Measurements from ENCODE around the gene KRT222.

DNA sequence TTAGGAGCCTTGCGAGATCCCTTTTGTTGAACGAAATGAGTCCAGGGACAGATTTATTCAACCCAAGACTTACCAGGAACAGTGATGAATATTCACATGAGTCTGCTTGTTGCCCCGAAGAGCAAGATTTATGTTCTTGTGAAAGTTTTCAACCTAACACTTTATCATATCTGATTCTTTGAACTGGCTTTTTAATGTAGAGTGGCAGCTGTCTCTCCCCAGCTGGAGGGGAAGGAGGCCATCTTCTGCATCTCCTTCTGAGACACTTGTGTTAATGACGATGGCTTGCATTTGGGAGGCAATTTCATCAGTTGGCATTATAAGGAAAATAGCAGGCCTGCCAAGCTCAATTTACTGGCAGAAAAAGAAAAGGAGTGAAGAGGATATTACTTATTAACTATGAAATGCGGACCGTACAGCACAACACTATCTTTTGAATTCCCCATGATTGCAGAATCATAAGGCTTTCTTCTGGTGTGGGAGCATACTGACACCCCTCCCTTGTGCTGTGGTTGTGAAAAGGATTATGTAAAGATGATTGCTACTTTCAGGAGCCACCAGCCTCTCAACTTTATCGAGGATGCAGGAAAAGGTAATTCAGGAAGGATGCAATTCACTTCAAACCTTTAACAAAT, 53.0 kb downstream of the KRT222 start:
- TF ChIP-seq, protein P1, sequence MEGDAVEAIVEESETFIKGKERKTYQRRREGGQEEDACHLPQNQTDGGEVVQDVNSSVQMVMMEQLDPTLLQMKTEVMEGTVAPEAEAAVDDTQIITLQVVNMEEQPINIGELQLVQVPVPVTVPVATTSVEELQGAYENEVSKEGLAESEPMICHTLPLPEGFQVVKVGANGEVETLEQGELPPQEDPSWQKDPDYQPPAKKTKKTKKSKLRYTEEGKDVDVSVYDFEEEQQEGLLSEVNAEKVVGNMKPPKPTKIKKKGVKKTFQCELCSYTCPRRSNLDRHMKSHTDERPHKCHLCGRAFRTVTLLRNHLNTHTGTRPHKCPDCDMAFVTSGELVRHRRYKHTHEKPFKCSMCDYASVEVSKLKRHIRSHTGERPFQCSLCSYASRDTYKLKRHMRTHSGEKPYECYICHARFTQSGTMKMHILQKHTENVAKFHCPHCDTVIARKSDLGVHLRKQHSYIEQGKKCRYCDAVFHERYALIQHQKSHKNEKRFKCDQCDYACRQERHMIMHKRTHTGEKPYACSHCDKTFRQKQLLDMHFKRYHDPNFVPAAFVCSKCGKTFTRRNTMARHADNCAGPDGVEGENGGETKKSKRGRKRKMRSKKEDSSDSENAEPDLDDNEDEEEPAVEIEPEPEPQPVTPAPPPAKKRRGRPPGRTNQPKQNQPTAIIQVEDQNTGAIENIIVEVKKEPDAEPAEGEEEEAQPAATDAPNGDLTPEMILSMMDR (IDR thresholded peaks at IDR 0.05; ENCODE audit: insufficient read depth, low read length): no peak
- no peak for TF ChIP-seq SPI1 (IDR thresholded peaks at IDR 0.05; ENCODE audit: borderline replicate concordance, low read depth)
- TF ChIP-seq GABPA (IDR thresholded peaks at IDR 0.05; ENCODE audit: low read depth): no peak
